Hepatocyte (in vitro differentiated cells): ENCODE results near the gene FDXR.

ENCODE experiments used
- EZH2phosphoT487 ChIP-seq: fragments of 200-600 bp; sonication (generic); IDR thresholded peaks from one replicate; pipeline ENCODE4 v1.6.1; 2018; ENCODE audit warnings: antibody characterized with exemption, mild to moderate bottlenecking, low read depth, moderate library complexity; ENCODE audit not compliant: unreplicated experiment, severe bottlenecking
- TF ChIP-seq, protein P1 (sequence below): fragments of 200-600 bp; sonication (generic); IDR thresholded peaks from 2 replicates; pipeline ENCODE4 v1.5.1; 2016; ENCODE audit warnings: antibody characterized with exemption, mild to moderate bottlenecking; ENCODE audit not compliant: poor library complexity

DNA sequence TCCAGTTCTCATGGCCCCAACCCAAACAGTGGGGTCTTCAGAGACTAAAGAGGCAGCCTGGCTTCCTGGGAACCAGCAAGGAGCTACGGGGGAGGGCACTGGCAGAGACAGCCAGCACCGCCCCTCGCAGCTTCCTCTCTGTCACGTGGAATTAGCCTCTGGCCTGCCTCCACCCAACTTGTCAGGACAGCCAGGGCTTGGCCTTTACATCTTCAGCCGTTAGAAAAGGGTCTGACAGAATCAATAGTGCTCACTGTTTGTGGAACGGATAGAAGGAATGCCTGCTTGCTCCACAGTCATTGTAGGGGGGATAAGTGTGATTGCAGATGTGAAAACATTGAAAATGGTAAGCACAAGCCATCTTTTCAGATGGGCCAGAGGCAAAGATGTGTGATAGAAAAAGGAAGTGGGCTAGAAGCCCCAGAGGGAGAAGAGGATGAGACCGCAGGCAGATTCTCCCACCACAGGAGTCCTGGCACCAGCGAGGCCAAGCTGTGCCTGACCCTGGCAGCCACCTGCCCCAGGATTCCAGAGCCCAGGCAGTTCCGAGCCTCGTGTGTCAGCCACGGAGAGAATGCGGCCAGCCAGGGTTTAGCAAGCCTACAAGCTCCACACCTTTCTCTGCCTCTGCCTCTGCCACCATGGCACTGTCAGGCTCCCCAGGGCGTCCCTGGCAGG, 31.7 kb downstream of the FDXR start:
- TF ChIP-seq, protein P1, sequence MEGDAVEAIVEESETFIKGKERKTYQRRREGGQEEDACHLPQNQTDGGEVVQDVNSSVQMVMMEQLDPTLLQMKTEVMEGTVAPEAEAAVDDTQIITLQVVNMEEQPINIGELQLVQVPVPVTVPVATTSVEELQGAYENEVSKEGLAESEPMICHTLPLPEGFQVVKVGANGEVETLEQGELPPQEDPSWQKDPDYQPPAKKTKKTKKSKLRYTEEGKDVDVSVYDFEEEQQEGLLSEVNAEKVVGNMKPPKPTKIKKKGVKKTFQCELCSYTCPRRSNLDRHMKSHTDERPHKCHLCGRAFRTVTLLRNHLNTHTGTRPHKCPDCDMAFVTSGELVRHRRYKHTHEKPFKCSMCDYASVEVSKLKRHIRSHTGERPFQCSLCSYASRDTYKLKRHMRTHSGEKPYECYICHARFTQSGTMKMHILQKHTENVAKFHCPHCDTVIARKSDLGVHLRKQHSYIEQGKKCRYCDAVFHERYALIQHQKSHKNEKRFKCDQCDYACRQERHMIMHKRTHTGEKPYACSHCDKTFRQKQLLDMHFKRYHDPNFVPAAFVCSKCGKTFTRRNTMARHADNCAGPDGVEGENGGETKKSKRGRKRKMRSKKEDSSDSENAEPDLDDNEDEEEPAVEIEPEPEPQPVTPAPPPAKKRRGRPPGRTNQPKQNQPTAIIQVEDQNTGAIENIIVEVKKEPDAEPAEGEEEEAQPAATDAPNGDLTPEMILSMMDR: no peak
- TF ChIP-seq EZH2phosphoT487: no peak
